ENCODE measurements around the gene ATP6V1B1. TPM values are rescaled to one million over a fixed set of nuclear protein-coding genes. Genes with fewer than 3 reads are reported as not detected.
"Not testable (repeated sequence)": the region's sequence is repeated elsewhere in the genome, so short reads cannot be mapped to it uniquely, and the experiment has no call there.

The ATP6V1B1 gene
- total RNA-seq, 1 donor from 2014 or later: not detected

DNA sequence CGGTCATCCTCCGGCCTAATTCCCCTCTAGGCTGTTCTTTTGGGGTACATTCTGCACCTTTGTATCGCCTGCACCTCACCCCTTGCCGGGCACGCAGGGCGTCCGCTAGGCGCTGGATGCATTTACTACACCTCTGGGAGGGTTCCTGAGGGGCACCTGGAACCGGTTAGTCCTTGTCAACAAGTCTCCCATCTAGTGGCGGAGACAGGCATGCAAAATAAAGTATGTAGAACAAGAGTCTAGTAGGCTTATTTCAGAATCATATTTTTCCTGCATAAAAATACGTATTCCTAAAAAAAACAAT lies 59.7 kb downstream of the ATP6V1B1 start:
- TF ChIP-seq, protein P1, sequence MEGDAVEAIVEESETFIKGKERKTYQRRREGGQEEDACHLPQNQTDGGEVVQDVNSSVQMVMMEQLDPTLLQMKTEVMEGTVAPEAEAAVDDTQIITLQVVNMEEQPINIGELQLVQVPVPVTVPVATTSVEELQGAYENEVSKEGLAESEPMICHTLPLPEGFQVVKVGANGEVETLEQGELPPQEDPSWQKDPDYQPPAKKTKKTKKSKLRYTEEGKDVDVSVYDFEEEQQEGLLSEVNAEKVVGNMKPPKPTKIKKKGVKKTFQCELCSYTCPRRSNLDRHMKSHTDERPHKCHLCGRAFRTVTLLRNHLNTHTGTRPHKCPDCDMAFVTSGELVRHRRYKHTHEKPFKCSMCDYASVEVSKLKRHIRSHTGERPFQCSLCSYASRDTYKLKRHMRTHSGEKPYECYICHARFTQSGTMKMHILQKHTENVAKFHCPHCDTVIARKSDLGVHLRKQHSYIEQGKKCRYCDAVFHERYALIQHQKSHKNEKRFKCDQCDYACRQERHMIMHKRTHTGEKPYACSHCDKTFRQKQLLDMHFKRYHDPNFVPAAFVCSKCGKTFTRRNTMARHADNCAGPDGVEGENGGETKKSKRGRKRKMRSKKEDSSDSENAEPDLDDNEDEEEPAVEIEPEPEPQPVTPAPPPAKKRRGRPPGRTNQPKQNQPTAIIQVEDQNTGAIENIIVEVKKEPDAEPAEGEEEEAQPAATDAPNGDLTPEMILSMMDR (IDR thresholded peaks at IDR 0.05; ENCODE audit: borderline replicate concordance): peak; percentile 17
- Histone ChIP-seq H3K4me1 (peaks cover 38% of the 10 kb centered on the region), H3K27ac (replicated peaks) (peak overlapping the region; percentile 91), H3K27me3 (ENCODE audit: low read depth) (no peaks in the 10 kb centered on the region), H3K4me3 (peak overlapping the region; percentile 100), H3K36me3 (peaks cover 15% of the 10 kb centered on the region), H3K9me3 (replicated peaks) (no peaks in the 10 kb centered on the region)
- intact Hi-C loops (cut with micrococcal nuclease): no loop called here
- DNase-seq: no peak

DNA sequence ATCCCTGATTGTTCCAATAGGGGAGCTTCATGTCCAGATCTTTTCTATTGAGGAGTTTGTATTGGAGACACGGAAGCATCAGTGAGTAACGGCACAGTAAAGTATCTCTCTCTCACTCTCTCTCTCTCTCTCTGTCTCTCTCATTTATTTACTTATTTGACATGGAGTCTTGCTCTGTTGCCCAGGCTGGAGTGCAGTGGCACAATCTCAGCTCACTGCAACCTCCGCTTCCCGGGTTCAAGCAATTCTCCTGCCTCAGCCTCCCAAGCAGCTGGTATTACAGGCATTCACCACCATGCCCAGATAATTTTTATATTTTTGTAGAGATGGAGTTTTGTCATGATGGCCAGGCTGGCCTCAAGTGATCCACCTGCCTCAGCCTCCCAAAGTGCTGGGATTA lies 63.2 kb downstream of the ATP6V1B1 start:
- DNase-seq; H3K36me3 ChIP-seq; H3K27ac ChIP-seq (replicated peaks); H3K9me3 ChIP-seq (replicated peaks); H3K27me3 ChIP-seq (ENCODE audit: low read depth); H3K4me3 ChIP-seq; intact Hi-C loops (cut with micrococcal nuclease): not testable (repeated sequence)
- peaks cover 14% of the 10 kb centered on the region for H3K4me1 ChIP-seq

DNA sequence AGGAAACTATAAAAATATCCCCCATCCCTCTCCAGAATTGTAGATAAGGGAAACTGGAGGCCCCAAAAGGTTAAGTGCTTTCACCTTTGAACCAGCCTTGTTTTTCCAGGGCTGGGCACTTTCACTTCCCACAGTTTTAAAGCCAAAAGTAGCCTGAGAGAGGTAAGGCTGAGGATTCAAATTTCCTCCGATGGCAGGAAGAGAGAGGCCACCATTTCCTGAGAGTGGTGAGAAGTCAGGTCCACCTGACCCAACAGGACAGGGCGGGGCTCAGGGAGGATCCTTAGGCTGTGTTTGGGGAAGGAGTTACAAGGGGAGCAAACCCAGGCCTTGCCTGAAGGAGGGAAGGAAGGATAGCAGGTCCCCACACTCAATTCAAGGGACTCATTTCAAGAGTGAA lies 63.7 kb downstream of the ATP6V1B1 start:
- Histone ChIP-seq H3K9me3 (replicated peaks) (no peaks in the 10 kb centered on the region), H3K27ac (replicated peaks) (no peak overlapping the region), H3K36me3 (no peaks in the 10 kb centered on the region), H3K27me3 (ENCODE audit: low read depth) (no peaks in the 10 kb centered on the region), H3K4me1 (peaks cover 10% of the 10 kb centered on the region), H3K4me3 (no peak overlapping the region)
- DNase-seq: no peak
- intact Hi-C loops (cut with micrococcal nuclease): no loop called here
- TF ChIP-seq, protein P1 (IDR thresholded peaks at IDR 0.05; ENCODE audit: borderline replicate concordance): no peak

DNA sequence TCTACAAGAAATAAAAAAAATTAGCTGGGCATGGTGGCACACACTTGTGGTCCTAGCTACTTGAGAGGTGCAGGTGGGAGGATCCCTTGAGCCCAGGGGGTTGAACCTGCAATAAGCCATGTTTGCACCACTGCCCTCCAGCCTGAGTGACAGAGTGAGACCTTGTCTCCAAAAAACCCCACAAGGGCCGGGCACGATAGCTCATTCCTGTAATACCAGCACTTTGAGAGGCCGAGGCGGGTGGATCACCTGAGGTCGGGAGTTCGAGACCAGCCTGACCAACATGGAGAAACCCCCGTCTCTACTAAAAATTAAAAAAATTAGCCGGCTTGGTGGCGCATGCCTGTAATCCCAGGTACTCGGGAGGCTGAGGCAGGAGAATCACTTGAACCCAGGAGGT lies 64.2 kb downstream of the ATP6V1B1 start:
- H3K27me3 ChIP-seq (ENCODE audit: low read depth); DNase-seq; H3K27ac ChIP-seq (replicated peaks); intact Hi-C loops (cut with micrococcal nuclease); H3K9me3 ChIP-seq (replicated peaks); H3K36me3 ChIP-seq; H3K4me3 ChIP-seq; H3K4me1 ChIP-seq: not testable (repeated sequence)

DNA sequence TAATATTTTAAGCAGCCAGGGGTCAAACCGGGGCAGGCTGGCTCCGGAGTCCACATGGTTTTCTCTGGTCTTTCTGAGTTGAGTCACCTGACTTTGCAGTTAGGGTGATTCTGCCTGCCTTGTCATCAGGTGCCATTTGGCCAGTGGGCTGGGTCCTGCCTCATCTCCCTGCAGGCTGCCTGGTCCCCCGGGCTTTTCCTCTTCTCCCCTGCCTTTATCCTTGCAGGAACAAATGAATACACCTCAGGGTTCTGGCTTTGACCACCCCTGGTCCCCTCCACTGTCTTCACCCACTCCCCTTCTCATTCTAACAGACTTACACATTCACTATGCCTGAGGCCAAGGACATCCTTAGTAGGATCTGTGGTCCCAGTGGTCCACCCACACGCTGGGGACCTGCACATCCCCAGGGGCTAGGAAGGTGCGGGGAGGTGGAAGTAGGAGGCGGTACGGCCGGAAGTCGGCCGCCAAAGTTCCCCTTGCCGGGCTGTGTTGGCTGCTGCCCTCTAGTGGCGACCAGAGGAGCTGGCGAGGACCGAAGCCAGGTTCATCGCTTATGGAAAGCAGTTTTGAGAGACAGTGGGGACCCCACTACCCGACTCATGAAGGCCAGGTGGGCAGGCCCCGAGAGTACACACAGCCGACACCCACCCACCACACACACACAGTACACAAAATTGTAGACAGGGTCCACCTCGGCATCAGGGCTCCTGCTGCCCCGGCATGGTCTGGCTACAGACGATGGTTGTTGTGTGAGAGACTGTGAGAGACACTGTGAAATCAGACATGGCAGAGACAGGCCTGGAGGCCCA lies 65.3 kb downstream of the ATP6V1B1 start:
- TF ChIP-seq, protein P1 (IDR thresholded peaks at IDR 0.05; ENCODE audit: borderline replicate concordance): peak; percentile 98

DNA sequence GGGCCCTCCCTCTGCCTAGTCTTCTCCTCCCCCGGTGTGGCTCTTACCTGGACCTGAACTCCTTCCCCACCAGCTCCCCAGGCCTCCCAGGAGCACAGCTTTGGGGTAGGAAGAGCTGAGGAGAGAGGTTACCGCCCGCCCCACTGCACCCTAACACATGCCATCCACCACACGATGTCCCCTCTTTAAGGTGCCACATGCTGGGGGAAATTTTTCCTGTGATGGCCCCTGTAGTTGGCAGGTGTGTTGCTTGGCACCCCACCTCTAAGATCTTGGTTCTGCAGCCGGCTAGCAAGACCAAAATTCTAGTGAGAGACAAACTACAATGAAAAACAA lies 65.9 kb downstream of the ATP6V1B1 start:
- peaks cover under 1% of the 10 kb centered on the region for H3K27me3 ChIP-seq (ENCODE audit: low read depth)
- no peak overlapping the region for H3K27ac ChIP-seq (replicated peaks)
- H3K36me3 ChIP-seq: no peaks in the 10 kb centered on the region
- TF ChIP-seq, protein P1 (IDR thresholded peaks at IDR 0.05; ENCODE audit: borderline replicate concordance): no peak
- no peak overlapping the region for H3K4me3 ChIP-seq
- intact Hi-C loops (cut with micrococcal nuclease): no loop called here
- DNase-seq: no peak
- H3K4me1 ChIP-seq: no peaks in the 10 kb centered on the region
- H3K9me3 ChIP-seq (replicated peaks): no peaks in the 10 kb centered on the region

More for the DNA sequence above, 65.3 kb downstream of the ATP6V1B1 start:
- peak overlapping the region; percentile 44 for H3K4me3 ChIP-seq
- H3K36me3 ChIP-seq: no peaks in the 10 kb centered on the region
- H3K4me1 ChIP-seq: no peaks in the 10 kb centered on the region
- intact Hi-C loops (cut with micrococcal nuclease): no loop called here
- H3K27me3 ChIP-seq (ENCODE audit: low read depth): no peaks in the 10 kb centered on the region
- H3K9me3 ChIP-seq (replicated peaks): no peaks in the 10 kb centered on the region
- H3K27ac ChIP-seq (replicated peaks): no peak overlapping the region
- peak; percentile 72 for DNase-seq
